ENCODE measurements around the gene ERC2.

Gene ERC2

GRCh38 chr3:55691141-55691540 is 777.1 kb downstream of the ERC2 start:
- no peak for DNase-seq

DNA sequence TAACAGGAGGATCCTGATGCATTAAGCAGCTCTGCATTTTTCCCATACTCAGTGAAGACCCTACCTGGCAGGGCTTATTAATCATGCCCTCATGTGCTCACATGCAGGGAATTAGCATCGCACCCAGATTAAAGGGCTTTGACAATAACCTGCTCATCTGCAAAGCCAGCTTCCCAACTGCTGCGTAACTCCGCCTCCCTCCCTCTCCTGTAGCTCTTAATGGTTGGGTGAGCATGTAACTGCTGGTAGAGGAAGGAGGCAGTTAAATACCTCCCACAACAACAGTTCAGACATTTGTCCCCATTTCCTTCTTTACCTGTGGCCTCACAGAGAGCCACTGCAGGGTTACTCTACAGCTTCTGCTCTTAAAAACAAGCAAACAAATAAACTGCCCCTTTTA is 777.5 kb downstream of the ERC2 start:
- DNase-seq: no peak

- no peak for DNase-seq
Observed at GRCh38 chr3:55690177-55690576, 778.1 kb downstream of the ERC2 start.

DNA sequence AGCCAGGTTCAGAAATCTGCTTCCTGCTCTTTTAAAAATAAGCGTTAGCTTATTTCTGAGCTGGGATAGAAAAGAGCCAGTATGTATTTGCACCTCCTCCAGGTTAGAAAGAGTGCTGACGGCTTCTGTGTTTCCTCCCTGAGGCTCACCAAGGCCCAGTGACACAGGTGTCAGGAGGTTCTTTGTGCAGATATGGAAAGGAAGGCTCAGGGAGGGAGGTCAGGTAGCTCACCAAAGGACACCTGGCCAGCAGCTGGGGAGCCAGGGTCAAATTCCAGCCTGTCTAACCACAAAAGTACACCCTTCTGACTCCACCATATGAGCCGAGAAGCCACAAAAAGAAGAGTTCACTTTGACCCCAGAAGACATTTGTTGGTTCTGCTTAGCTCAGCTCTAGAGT is 780.1 kb downstream of the ERC2 start:
- no peak for DNase-seq

DNA sequence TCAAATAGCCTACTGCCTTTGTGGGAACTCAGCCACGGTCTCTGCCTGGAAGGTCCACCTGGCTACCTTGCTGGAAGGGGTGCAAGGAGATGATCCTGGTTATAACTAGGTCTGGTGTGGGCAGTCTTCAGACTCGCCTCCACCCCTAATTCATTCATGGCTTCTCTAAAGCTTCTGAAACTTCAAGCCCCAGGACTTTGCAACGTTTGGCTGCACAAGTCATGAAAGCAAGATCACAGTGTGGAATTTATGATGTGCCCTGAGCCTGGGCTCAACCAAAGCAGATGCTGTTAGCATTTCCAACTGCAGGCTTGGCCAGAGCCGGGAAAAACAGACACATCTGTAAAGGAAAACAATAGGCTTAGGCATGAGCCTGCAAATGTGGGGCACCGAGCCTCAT is 780.7 kb downstream of the ERC2 start:
- DNase-seq: no peak

- no peak for DNase-seq
Observed at GRCh38 chr3:55686426-55687254, 781.6 kb downstream of the ERC2 start.

DNA sequence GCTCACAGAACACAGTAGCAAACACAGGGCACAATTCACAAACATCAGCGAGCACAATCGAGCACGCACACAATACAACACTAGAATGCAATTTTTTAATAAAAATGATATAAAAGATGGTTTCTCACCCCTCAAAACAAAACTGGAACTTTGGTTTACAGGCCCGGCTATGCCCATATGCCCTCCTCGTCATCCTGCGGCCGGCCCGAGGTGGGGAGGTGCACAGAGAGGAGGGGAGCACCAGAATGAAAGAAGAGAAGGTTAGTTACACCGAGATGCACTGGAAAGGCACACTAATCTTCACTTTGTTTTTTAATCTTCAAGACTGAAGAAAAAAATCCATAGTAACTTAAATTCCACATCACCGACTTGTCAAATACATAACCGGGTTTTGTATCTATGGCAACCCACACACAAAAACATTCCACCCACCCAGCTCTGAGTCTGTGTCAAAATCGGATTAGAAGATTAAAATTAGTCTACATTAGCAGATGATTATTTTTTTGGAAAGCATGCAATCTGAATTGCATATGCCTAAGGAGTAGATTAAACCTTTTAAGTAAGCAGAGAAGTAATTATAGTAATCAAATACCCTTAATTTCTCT is 784.5 kb downstream of the ERC2 start:
- DNase-seq: no peak

- DNase-seq: no peak
Observed at GRCh38 chr3:55682461-55682860, 785.8 kb downstream of the ERC2 start.

GRCh38 chr3:55678546-55679216 is 789.6 kb downstream of the ERC2 start:
- DNase-seq: no peak

DNA sequence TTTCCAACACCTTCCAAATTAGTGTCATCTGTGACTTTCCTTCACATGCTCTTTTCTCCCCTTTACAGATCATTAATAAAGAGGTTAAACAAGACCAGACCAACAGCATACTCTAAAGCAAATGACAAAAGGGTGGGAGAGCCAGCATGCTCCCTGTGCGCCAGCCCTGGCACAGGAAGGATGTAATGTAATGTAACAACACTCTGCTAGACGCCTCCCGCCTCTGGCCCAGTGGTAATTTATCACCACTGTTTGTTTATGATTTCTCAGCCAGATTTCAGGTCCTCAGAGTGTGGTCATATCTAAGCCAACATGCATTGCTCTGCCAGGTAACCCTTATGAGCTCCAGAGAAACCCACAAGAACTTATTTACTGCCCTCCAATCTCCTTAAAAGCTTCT is 791.6 kb downstream of the ERC2 start:
- DNase-seq: no peak

DNA sequence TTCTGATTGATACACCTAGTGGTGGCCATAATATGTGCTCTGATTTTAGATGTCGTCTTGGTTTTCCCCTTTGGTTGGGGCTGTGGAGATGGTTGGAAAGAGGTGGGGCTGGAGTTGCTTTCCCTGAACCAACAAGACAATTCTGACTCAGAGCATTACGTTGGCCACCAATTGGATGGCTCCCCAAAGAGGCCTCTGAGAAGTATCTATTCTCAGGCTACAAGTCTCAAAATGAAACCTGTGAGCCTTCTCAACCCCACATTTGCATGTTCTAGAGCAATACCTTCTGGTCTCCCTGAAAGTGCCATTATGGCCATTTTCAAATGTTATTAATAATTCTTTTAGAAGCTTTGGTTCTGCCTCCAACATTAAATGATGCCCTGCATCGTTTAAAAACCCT is 792.8 kb downstream of the ERC2 start:
- DNase-seq: no peak

GRCh38 chr3:55673764-55674163 is 794.5 kb downstream of the ERC2 start:
- DNase-seq: no peak

DNA sequence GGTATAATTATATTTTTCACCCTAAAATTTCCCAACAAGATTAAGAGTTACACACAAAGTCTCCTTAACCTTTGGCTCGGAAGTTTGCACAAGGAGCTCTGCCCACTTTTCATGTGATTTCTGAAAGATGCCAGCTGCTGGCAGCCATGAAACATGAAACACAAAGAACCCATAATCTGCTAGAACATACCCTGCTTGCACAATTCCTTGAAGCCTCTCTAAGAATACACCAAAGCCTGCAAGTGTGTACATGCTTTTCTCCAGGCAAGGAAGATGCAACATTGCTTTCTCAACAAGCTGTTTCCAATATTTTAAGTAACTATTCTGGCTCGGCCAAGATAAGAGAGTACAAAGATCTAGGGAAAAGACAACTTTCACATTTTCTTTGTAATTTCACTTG is 799.1 kb downstream of the ERC2 start:
- no peak for DNase-seq

- DNase-seq: no peak
Observed at GRCh38 chr3:55668359-55668758, 799.9 kb downstream of the ERC2 start.

DNA sequence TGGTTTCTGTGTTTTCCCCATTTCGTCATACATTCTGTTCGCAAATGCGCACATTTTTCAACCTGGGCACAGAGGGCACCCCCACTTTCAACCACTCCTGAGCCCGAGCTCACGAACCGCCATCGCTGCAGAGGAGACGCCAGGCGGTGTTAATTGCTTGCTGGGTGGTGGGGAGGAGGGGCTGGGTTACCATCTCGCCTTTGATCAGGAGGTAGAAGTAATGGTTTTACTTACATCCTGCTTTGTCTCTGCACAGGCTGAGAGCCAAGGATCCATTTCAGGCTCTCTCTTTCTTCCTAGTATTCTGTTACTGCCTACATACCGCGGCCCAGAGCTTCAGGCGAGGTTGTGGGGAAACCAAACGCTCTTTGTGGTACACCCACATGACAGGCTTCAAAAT is 803.9 kb downstream of the ERC2 start:
- DNase-seq: no peak

- no peak for DNase-seq
Observed at GRCh38 chr3:55662683-55663082, 805.6 kb downstream of the ERC2 start.

GRCh38 chr3:55661571-55661970 is 806.7 kb downstream of the ERC2 start:
- DNase-seq: no peak

DNA sequence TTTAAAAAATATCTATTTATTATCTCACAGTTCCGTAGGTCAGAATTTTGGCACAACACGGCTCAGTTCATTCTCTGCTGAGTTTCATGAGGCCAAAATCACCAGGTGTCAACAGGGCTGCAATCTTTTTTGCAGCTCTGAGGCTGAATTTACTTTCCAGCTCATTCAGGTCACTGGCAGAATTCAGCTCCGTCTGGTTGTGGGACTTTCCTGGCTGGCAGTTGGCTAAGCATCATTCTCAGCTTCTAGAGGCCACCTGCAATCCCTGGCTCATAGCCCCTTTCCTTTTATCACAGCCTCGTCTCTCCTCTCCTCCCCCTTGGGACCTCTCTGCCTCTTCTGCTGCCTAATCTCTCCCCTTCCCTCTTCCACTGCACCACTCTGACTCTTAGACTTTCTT is 807.1 kb downstream of the ERC2 start:
- no peak for DNase-seq

GRCh38 chr3:55660642-55661041 is 807.6 kb downstream of the ERC2 start:
- no peak for DNase-seq

- DNase-seq: no peak
Observed at GRCh38 chr3:55659701-55660100, 808.6 kb downstream of the ERC2 start.

- no peak for DNase-seq
Observed at GRCh38 chr3:55658690-55659562, 809.3 kb downstream of the ERC2 start.

- no peak for DNase-seq
Observed at GRCh38 chr3:55658270-55658669, 810.0 kb downstream of the ERC2 start.

DNA sequence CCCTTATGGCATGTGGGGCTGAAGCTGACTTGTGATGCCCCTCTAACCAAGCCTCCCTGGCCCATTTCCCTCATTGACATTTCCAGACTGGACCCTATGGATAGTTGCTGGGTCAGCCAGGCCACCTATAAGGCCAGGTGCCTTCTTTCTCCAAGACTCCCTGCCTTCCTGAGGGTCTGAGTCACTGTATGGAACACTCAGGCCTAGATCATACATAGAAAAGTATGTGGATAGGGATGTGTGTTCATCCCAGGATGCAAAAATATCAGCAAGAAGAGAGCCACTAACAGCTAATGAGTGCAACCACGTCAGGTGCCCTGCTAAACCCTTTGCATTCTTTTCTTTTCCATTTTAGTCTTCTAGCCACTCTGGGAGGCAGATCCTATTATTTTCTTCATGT is 812.7 kb downstream of the ERC2 start:
- DNase-seq: no peak
